GM19023 (cell line): ENCODE data around the gene CD3G.
A peak's percentile ranks its signal among the peaks of the same experiment; 100 is the strongest.
"Not testable (repeated sequence)": the region's sequence is repeated elsewhere in the genome, so short reads cannot be mapped to it uniquely, and the experiment has no call there.

ENCODE experiments used
- ATAC-seq: cut with Tn5 transposase; IDR thresholded peaks from one replicate; pipeline ENCODE4 v1.9.1; 2021; ENCODE audit warnings: mild to moderate bottlenecking, moderate library complexity; ENCODE audit not compliant: unreplicated experiment

Gene CD3G

DNA sequence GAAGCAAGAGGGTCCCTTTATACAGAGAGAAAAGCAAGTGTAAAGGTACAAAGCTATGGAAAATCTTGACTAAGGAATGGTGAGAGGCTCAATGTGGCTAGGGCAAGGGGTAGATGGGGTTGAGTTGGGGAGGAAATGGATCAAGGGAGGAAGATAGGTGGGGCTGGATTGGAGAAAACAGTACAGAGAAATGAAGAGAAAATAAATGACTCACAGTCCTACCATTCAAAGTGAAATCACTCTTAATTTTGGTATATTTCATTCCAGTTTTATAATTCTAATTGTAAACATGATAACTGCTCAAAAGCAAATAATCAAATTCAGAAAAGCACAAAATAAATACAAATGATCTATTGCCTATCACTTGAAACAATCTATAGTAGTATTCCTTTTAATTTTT lies 31.8 kb downstream of the CD3G start:
- no peak for ATAC-seq

- no peak for ATAC-seq
Observed at GRCh38 chr11:118379497-118379896, 35.4 kb downstream of the CD3G start.

DNA sequence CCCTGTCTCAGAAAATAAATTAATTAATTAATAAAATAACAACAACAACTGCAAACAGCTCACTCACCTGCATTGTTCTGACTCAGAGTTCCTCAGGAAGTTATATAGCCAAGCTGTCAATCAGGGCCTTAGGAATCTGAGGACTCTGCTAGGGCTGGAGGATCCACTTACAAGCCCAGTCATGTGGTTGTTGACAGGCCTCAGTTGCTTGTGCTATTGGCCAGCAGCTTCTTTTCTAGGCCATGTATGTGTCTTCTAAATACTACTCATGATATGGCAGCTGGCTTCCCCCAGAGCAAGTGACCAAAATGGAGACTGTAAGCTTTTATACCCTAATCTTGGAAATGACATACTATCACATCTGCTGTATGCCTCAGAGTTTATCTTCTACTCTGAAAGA lies 36.4 kb downstream of the CD3G start:
- no peak for ATAC-seq

DNA sequence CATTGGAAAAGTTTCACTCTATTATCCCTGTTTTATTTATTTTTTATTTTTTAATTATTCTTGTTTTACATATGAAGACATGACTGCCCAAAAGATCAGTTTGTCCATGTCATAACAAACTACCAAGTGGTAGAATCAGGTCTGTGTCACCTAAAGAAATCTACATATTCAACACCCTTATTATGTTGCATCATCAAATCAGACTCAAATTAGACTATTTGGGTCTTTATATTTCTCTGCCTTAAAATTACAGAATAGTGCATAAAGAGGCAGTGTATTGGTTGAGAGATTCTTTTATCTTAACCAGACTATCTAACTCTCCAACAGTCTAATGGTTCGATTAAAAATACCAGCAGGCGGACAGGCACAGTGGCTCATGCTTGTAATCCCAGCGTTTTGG lies 38.8 kb downstream of the CD3G start:
- ATAC-seq: no peak

DNA sequence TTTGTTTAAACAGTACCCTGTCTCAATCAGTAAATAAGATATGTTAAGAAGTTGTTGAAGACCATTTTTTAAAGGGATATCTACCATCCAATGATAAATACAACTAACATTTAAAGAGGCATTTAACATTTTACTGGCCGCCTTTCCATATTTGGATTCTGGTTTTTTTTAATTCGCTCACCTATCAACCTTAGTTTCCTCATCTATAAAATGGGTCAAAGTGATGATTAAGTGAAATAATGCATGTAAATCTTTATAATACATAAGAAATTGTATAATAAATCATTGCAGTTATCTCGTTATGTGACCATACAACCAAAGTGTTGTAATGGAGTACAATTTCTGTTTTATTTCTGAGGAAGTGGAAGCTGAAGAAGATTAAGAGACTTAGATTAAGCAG lies 39.5 kb downstream of the CD3G start:
- no peak for ATAC-seq

- ATAC-seq: no peak
Observed at GRCh38 chr11:118396097-118396501, 52.0 kb downstream of the CD3G start.

DNA sequence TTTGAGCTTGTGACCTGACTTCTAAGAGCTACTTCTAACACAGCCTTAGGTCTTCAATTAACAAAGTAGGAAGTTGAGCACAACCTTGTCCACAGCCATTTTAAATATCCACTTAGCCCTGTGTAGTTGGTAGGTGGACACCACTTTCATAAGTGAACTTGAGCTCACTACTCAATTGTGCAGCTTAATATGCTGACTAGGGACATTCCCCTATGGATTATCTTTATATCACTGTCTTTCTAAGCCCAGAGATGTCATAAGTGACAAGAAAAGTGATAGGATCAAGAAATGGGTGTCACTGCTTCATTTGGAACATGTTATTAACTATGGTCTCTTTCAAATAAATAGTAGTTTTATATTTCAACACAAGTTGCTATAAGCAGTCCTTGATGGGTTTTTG lies 53.3 kb downstream of the CD3G start:
- no peak for ATAC-seq

DNA sequence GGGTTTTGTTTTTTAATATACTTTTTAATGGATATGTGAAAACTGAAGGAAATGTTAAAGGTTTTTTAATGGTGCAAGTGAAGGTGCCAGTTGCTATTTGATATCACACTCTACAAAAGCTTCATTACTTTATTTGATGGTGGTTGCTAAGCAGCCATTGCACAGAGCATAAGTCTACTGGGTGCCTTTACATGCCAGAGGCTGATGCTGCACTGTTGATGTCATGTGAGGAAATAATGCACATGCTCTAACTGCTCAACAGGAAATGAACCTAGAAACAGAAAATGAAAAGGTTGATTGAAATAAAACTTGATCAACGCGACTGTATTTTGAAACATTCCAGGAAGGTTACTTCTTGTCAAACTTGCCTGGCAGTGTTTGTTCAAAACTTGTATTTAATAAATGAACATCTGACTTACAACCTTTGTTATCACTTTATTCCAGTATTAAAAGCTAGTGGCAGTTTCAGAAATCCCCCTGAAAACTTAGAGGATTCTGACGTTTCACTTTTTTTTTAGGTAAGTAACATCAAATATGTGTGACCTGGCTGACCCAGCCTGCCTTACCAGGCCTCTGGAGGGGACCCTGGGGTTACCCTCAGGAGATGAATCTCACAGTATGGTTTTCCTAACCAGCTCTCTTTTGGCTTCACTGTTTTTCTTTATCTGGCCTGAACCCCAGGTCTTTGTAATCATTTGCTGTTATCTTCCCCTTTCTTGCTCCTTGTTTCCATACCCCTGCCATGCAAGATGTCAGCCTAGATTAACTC lies 54.8 kb downstream of the CD3G start:
- no peak for ATAC-seq

GRCh38 chr11:118401151-118401879 lies 57.2 kb downstream of the CD3G start, which contains the start of gene ATP5MG:
Gene ATP5MG (plus strand): TSS chr11:118401606. CDS start chr11:118401666, 60 bp downstream.
- ATAC-seq: peak; percentile 69

GRCh38 chr11:118401880-118402590 lies 57.9 kb downstream of the CD3G start:
- no peak for ATAC-seq

- not testable (repeated sequence) for ATAC-seq
Observed at GRCh38 chr11:118402594-118402993, 58.5 kb downstream of the CD3G start.
